ENCODE measurements around the gene VASH2.

VASH2 gene

DNA sequence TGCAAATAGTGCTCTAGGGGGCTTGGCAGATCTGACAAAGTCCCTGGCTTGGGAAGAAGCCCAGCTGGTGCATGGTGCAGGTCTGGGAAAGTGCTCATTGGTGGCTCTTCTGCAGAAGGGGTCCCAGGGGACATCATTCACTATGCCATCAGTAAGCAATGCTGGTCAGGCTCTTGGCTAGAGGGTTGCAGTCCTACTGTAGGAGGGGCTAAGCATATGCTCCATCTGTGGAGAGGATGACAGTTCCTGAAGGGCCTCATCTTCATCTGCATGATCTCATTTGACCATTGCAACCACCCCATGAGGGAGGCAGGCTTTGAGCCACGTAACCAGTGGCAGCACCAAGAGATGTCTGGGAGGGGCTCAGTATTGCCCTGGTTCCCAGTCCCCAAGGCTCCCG is 31.5 kb upstream of the VASH2 start:
- Mint-ChIP-seq H3K36me3 (ENCODE audit: low read depth) (no peaks in the 10 kb centered on the region), H3K4me3 (no peak overlapping the region), H3K9me3 (no peaks in the 10 kb centered on the region), H3K4me1 (ENCODE audit: low read depth) (peaks cover 8% of the 10 kb centered on the region), H3K27ac (no peak overlapping the region), H3K27me3 (peaks cover 26% of the 10 kb centered on the region)

DNA sequence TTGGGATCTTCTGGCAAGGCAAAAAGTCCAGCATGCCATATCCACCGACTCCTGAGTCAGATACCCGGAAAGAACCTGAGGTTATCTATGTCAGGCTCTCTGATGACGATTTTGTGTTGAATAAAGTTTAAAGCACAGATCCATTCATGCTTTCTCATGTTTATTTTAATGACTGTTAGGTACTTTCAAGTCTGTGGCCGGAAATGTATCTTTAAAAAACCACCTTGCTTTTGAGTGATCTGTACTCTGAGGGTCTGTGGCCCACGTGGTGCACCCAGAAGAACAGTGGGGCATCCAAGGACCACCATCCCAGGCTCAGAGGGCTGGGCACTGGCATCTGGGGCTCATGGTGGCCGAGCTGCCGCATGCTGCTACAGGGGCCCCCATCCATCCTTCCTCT is 30.1 kb upstream of the VASH2 start:
- H3K27ac Mint-ChIP-seq: no peak overlapping the region
- peaks cover 25% of the 10 kb centered on the region for H3K27me3 Mint-ChIP-seq
- no peaks in the 10 kb centered on the region for H3K36me3 Mint-ChIP-seq (ENCODE audit: low read depth)
- peaks cover 8% of the 10 kb centered on the region for H3K4me1 Mint-ChIP-seq (ENCODE audit: low read depth)
- no peaks in the 10 kb centered on the region for H3K9me3 Mint-ChIP-seq
- no peak overlapping the region for H3K4me3 Mint-ChIP-seq

DNA sequence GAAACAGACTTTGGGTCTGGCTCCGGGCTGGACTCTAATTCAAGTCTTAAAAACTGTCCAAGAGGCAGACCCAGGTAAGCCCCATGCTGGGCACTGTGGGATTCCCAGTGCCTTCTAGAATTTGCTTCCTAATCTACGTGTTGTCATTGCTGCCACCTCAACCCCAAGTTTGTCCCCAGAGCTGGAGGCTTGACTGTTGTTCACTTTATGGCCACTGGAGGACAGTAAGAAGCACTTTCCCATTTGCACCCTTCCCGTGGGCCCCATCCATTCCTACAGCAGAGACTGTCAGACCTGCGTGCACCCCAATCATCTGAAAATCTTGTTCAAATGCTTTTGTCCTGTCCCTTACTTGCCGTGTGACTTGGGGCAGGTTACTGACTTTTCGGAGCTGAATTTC is 29.4 kb upstream of the VASH2 start:
- H3K4me3 Mint-ChIP-seq: no peak overlapping the region
- peaks cover 8% of the 10 kb centered on the region for H3K4me1 Mint-ChIP-seq (ENCODE audit: low read depth)
- H3K27me3 Mint-ChIP-seq: peaks cover 21% of the 10 kb centered on the region
- no peaks in the 10 kb centered on the region for H3K9me3 Mint-ChIP-seq
- no peaks in the 10 kb centered on the region for H3K36me3 Mint-ChIP-seq (ENCODE audit: low read depth)
- no peak overlapping the region for H3K27ac Mint-ChIP-seq

DNA sequence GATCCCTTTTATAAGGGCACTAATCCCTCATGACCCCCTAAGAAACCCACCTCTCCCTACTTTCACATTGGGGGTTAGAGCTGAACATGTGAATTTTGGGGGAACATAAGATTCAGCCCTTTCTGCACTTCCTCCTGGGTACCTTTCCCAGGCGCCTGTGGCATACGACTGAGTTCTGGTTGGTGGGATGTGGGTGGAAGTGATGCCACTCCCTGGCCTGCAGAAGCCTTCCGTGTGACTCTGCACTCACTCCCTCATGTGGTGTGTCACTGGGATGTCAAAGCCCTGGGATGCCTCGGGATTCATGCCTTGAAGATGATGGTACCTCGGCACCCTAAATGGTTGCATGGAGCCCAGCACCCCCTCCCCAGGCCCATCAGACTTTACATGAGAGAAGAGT is 28.3 kb upstream of the VASH2 start:
- Mint-ChIP-seq H3K9me3 (no peaks in the 10 kb centered on the region), H3K27ac (no peak overlapping the region), H3K36me3 (ENCODE audit: low read depth) (no peaks in the 10 kb centered on the region), H3K27me3 (peaks cover 15% of the 10 kb centered on the region), H3K4me1 (ENCODE audit: low read depth) (peaks cover under 1% of the 10 kb centered on the region), H3K4me3 (no peak overlapping the region)

DNA sequence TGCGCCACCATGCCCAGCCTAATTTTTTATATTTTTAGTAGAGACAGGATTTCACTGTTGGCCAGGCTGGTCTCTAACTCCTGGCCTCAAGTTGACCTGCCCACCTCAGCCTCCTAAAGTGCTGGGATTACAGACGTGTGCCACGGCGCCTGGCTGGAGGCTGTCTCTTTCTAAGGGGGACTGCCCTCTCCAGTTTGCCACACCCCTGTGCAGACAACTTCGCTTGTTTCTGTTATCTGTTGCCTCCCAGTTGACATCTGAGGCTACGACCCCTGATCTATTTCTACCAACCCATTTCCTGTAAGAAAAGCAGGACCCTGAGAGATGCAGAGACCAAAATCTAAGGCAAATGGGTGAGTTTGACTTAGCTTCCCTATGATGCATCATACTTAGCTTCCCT is 24.0 kb upstream of the VASH2 start:
- no peak overlapping the region for H3K4me3 Mint-ChIP-seq
- H3K36me3 Mint-ChIP-seq (ENCODE audit: low read depth): no peaks in the 10 kb centered on the region
- no peaks in the 10 kb centered on the region for H3K4me1 Mint-ChIP-seq (ENCODE audit: low read depth)
- no peaks in the 10 kb centered on the region for H3K9me3 Mint-ChIP-seq
- H3K27ac Mint-ChIP-seq: no peak overlapping the region
- no peaks in the 10 kb centered on the region for H3K27me3 Mint-ChIP-seq

DNA sequence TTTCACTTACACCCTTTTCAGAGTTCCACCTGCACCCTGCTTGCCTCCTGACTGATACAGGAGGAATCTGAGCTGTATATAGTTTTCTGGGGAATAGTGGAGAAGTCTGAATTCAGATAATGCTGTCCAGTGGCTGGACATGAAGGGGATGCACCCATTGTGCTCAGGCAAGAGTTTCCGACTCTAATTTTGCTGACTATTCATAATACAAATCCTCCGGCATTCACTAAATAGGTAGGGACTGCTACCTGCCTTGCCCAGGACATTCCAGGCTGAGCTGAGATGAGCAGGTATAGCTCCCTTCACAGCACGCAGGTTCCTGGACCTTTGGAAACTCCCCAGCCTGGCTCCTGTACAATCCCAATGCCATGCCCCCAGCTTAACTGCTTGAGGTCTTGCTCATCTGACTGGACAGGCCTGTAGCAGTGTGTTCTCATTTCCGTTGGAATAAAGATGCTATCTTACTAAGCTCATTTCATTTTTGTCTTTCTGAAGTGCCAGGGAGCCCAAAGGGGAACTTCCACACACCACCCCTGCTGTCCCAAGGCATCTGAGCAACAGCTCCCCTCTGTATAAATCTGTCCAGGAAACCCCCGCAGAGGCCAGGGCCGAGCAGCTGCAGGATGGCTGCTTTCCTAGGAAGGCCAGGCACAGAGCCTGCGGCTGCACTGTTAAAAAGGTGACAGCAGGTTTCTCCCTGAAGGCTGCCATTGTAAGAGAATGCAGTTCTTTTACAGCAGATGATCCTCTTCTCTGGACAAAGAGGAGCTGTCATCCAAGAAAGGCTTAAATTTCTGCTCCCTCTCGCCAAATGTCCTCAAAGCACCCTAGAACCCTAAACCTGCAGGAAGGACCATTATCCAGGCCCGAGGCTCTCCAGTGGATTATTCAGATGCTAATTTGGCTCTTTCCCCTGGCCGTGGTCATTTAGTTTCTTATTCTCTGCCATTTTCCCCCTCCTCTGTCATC is 21.7 kb upstream of the VASH2 start:
- H3K27me3 Mint-ChIP-seq: no peaks in the 10 kb centered on the region
- no peak overlapping the region for H3K4me3 Mint-ChIP-seq
- H3K36me3 Mint-ChIP-seq (ENCODE audit: low read depth): no peaks in the 10 kb centered on the region
- H3K4me1 Mint-ChIP-seq (ENCODE audit: low read depth): no peaks in the 10 kb centered on the region
- no peaks in the 10 kb centered on the region for H3K9me3 Mint-ChIP-seq
- H3K27ac Mint-ChIP-seq: no peak overlapping the region

DNA sequence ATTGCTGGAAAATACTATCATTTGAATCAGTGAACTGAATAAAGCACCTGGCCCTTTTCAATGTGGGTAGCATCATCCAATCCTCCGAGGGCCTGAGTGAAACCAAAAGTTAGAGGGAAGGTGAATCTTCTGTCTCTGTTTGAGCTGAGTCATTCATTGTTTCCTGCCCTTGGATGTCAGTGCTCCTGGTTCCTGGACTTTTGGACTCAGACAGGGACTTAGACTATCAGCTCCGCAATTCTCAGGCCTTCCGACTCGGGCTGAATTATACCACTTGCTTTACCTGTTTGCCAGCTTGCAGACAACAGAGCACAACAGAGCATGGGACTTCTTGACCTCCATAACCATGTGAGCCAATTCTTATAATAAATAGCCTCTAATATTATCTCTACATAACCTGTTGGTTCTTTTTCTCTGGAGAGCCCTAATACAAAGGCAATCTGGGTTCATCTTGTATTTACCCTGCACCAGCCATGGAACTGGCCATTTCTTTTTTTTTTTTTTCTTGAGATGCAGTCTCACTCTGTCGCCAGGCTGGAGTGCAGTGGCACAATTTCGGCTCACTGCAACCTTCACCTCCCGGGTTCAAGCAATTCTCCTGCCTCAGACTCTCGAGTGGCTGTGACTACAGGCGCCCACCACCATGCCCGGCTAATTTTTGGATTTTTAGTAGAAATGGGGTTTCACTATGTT is 19.2 kb upstream of the VASH2 start:
- Mint-ChIP-seq H3K4me1 (ENCODE audit: low read depth) (no peaks in the 10 kb centered on the region), H3K36me3 (ENCODE audit: low read depth) (no peaks in the 10 kb centered on the region), H3K9me3 (no peaks in the 10 kb centered on the region), H3K4me3 (no peak overlapping the region), H3K27ac (no peak overlapping the region), H3K27me3 (no peaks in the 10 kb centered on the region)

DNA sequence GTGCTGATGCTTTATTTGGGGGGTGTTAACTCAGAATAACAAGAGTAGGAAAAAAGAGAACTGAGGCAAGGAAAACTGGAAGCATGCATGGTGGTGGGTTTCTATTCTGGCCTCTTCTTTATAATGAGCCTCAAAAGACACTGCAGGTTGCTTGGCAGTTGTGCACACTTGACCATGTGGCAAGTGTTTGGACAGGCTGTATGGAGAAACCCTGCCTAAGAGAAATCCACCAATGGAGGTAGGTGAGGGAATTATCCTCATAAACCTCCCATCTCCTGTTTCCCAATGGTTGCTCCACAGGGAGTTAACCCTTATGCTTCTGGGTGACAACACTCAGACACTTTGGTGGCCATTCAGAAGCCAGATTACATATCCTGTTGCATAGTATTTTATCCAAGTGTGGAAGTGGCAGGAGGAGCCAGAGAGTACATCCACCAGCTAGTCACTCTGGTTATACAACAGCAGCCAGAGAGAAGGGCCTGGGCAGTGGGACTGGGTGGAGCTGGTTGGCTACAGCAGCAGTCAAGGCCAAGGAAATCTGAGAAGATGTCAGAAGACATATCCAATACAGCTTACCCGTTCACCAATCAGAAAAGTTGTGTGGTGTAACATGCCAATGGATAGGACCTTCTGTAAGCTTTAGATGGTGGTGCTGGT is 16.4 kb upstream of the VASH2 start:
- no peaks in the 10 kb centered on the region for H3K9me3 Mint-ChIP-seq
- H3K36me3 Mint-ChIP-seq (ENCODE audit: low read depth): no peaks in the 10 kb centered on the region
- no peaks in the 10 kb centered on the region for H3K4me1 Mint-ChIP-seq (ENCODE audit: low read depth)
- no peaks in the 10 kb centered on the region for H3K27me3 Mint-ChIP-seq
- no peak overlapping the region for H3K4me3 Mint-ChIP-seq
- H3K27ac Mint-ChIP-seq: no peak overlapping the region

DNA sequence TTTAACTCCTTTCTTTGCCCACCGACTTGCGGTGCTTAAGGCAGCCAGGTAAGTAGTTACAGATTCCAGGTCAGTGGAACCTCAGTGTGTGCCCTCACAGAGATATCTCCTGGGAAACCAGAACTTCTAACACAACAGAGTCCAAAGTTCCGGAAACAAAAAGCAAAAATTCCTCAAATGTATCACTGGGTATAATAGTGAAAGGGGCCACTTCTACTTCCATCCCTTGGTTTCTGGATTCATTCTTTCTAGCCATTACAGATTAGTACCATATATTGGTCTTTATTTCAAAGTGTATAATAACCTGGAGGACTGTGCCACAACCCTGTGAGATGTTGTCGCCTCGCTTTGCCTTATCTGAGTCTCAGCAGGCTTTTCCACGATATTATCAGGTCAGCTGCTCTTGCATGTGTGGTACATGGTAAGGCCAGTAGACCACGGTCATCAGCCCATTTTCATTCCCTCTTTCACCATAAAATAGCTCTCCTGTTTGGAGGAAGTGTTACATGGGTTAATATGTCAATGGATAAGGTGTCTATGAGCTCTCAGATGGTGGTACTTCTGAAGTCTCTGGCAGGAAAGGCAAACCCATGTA is 14.9 kb upstream of the VASH2 start:
- Mint-ChIP-seq H3K4me1 (ENCODE audit: low read depth) (no peaks in the 10 kb centered on the region), H3K27me3 (no peaks in the 10 kb centered on the region), H3K27ac (no peak overlapping the region), H3K36me3 (ENCODE audit: low read depth) (no peaks in the 10 kb centered on the region), H3K4me3 (no peak overlapping the region), H3K9me3 (no peaks in the 10 kb centered on the region)

DNA sequence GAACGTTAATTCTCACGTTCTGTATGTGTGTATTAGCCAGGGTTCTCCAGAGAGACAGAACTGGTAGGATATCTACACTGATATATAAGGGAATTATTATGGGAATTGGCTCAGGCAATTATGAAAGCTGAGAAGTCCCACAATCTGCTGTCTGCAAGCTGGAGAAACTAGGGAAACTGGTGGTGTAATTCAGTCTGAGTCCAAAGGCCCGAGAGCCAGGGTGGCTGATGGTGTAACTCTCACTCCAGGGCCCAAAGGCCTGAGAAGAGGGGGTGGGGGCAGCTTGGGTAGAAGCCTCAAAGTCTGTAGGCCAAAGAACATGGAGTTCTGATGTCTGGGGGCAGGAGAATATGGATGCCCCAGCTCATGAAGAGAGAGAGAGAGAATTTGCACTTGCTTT is 13.3 kb upstream of the VASH2 start:
- Mint-ChIP-seq H3K4me3 (no peak overlapping the region), H3K4me1 (ENCODE audit: low read depth) (no peaks in the 10 kb centered on the region), H3K27me3 (peaks cover 4% of the 10 kb centered on the region), H3K27ac (no peak overlapping the region), H3K9me3 (no peaks in the 10 kb centered on the region), H3K36me3 (ENCODE audit: low read depth) (no peaks in the 10 kb centered on the region)

DNA sequence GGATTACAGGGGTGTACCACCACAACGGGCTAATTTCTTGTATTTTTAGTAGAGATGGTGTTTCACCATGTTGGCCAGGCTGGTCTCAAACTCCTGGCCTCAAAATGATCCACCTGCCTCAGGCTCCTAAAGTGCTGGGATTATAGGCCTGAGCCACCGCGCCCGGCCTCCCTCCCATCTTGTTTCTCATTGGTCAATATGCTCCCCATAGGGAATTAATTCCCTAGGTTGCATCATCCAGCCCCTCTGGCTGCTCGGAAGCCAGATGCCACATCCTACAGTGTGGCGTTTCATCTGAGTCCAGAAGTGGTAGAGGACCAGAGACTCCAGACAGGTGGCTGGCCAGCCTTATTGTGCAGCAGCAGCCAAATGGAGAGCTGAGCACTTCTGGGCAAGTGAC is 11.5 kb upstream of the VASH2 start:
- Mint-ChIP-seq H3K4me3 (no peak overlapping the region), H3K36me3 (ENCODE audit: low read depth) (no peaks in the 10 kb centered on the region), H3K4me1 (ENCODE audit: low read depth) (no peaks in the 10 kb centered on the region), H3K27me3 (peaks cover 4% of the 10 kb centered on the region), H3K9me3 (no peaks in the 10 kb centered on the region), H3K27ac (no peak overlapping the region)

DNA sequence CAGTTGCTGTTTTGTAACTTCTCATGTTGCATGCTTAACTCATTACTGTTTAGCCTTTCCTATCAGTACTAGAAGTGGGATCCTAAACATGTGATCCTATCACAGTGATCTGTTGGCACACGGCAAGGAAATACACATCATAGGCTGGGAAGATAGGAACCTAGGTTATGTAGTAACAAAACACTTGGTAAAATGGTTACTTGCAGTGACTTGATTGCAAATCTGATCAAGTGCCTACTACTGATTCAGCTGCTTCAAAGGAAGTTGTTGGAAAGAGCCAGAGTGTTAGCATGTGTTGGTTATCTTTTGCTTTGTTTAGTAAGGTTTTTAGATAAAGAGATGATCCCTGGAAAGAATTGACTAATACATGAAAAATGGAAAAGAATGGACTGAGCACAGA is 8.9 kb upstream of the VASH2 start:
- no peak overlapping the region for H3K27ac Mint-ChIP-seq
- H3K4me3 Mint-ChIP-seq: no peak overlapping the region
- no peaks in the 10 kb centered on the region for H3K36me3 Mint-ChIP-seq (ENCODE audit: low read depth)

DNA sequence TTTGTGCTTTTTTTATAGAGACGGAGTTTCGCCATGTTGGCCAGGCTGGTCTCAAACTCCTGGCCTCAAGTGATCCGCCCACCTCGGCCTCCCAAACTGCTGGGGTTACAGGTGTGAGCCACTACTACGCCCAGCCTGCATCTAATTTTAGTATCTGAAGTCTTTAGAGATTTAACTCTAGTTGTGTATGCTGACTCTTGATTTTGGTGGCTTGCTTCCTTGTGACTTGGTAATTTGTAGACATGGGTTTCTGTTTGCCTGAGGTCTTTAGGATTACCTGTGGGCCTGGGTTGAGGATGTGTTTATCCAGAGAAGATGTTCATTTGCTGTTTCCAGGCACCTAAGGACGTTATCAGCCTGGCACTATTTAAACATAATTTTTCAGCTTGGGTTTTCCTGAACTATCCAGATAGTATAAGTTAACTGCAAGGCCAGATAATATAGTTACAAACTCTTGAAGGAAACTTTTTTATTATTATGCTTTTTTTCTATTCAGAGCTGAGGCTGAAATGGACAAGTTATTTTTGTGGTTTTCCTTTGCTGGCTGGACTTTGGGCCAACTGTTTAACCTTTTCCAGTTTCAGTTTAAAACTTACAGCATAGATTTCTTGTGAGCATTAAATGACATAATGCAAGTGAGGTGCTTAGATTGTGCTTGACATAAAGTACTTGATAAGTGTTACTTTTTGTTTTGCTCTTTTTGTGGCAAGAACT is 7.5 kb upstream of the VASH2 start:
- Mint-ChIP-seq H3K9me3 (no peaks in the 10 kb centered on the region), H3K4me1 (ENCODE audit: low read depth) (peaks cover 4% of the 10 kb centered on the region), H3K27ac (no peak overlapping the region), H3K36me3 (ENCODE audit: low read depth) (no peaks in the 10 kb centered on the region), H3K27me3 (peaks cover 10% of the 10 kb centered on the region), H3K4me3 (no peak overlapping the region)

More for the DNA sequence above, 8.9 kb upstream of the VASH2 start:
- H3K27me3 Mint-ChIP-seq: peaks cover 10% of the 10 kb centered on the region
- H3K9me3 Mint-ChIP-seq: no peaks in the 10 kb centered on the region
- no peaks in the 10 kb centered on the region for H3K4me1 Mint-ChIP-seq (ENCODE audit: low read depth)

DNA sequence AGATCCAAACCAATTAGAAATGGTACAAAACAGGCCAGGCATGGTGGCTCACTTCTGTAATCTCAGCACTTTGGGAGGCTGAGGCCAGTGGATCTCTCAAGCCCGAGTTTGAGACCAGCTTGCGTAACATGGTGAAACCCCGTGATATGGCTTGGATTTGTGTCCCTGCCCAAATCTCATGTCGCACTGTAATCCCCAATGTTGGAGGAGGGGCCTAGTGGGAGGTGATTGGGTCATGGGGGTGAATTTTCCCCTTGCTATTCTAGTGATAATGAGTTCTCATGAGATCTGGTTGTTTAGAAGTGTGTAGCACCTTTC is 7.0 kb upstream of the VASH2 start:
- H3K4me1 Mint-ChIP-seq (ENCODE audit: low read depth): peaks cover 4% of the 10 kb centered on the region
- H3K9me3 Mint-ChIP-seq: no peaks in the 10 kb centered on the region
- H3K27me3 Mint-ChIP-seq: peaks cover 12% of the 10 kb centered on the region
- no peak overlapping the region for H3K4me3 Mint-ChIP-seq
- H3K36me3 Mint-ChIP-seq (ENCODE audit: low read depth): no peaks in the 10 kb centered on the region
- no peak overlapping the region for H3K27ac Mint-ChIP-seq

Data from stimulated activated naive CD8-positive, alpha-beta T cell treated with anti-CD3 and anti-CD28 coated beads, Interleukin-15, Interleukin-2, amounts not matched to agents 100 ng/mL and 50 ng/mL, for 24 hours (primary cell).